RWPE2 (cell line): Measurements from ENCODE around the gene CLDN11.

Experiments used
- ATAC-seq: fragments of 200-7000 bp; cut with Tn5 transposase; 3 replicates; pipeline ENCODE4 v1.9.1; 2021; ENCODE audit warnings: low read depth
- DNase-seq: peaks from one replicate; pipeline ENCODE4 v3.0.0-alpha.2; 2020; ENCODE audit warnings: low spot score
- H3K27ac ChIP-seq: fragments of 450-650 bp; 2 replicates; pipeline ENCODE4 v1.5.1; 2017; ENCODE audit warnings: mild to moderate bottlenecking; ENCODE audit not compliant: poor library complexity, severe bottlenecking
- H3K27me3 ChIP-seq: fragments of 250-450 bp; sonication (Bioruptor Pico); 2 replicates; pipeline ENCODE4 v1.5.1; 2021; ENCODE audit warnings: mild to moderate bottlenecking, moderate library complexity; ENCODE audit not compliant: insufficient read depth, poor library complexity, severe bottlenecking
- H3K36me3 ChIP-seq: fragments of 250-450 bp; sonication (Bioruptor Pico); 2 replicates; pipeline ENCODE4 v1.5.1; 2020; ENCODE audit warnings: low read depth, mild to moderate bottlenecking, moderate library complexity
- H3K4me1 ChIP-seq: fragments of 250-450 bp; sonication (Bioruptor Pico); 2 replicates; pipeline ENCODE4 v1.5.1; 2021; ENCODE audit warnings: mild to moderate bottlenecking, moderate library complexity; ENCODE audit not compliant: insufficient read depth, poor library complexity, severe bottlenecking
- H3K4me3 ChIP-seq: fragments of 250-450 bp; sonication (Bioruptor Pico); 2 replicates; pipeline ENCODE4 v1.5.1; 2021; ENCODE audit warnings: mild to moderate bottlenecking, moderate library complexity; ENCODE audit not compliant: severe bottlenecking
- H3K9me3 ChIP-seq: fragments of 250-450 bp; sonication (Bioruptor Pico); 2 replicates; pipeline ENCODE4 v1.5.1; 2021; ENCODE audit warnings: mild to moderate bottlenecking, moderate library complexity; ENCODE audit not compliant: severe bottlenecking
- CTCF ChIP-seq: fragments of 450-650 bp; IDR thresholded peaks from one replicate; pipeline ENCODE4 v1.5.1; 2017; ENCODE audit warnings: mild to moderate bottlenecking, moderate library complexity; ENCODE audit not compliant: poor library complexity, severe bottlenecking

Gene CLDN11

GRCh38 chr3:170432416-170432815, 13.7 kb downstream of the CLDN11 start:
- Histone ChIP-seq H3K27ac (no peak overlapping the region), H3K27me3 (no peaks in the 10 kb centered on the region), H3K9me3 (no peaks in the 10 kb centered on the region), H3K4me1 (no peaks in the 10 kb centered on the region), H3K4me3 (no peak overlapping the region), H3K36me3 (no peaks in the 10 kb centered on the region)
- no peak for DNase-seq
- no peak for TF ChIP-seq CTCF
- no peak for ATAC-seq

- no peak for TF ChIP-seq CTCF
- no peaks in the 10 kb centered on the region for H3K9me3 ChIP-seq
- H3K4me1 ChIP-seq = no peaks in the 10 kb centered on the region
- ATAC-seq (no peak), DNase-seq (no peak)
- no peak overlapping the region for H3K27ac ChIP-seq
- H3K36me3 ChIP-seq = no peaks in the 10 kb centered on the region
- no peak overlapping the region for H3K4me3 ChIP-seq
- no peaks in the 10 kb centered on the region for H3K27me3 ChIP-seq
Observed at GRCh38 chr3:170436697-170437096, 18.0 kb downstream of the CLDN11 start.

GRCh38 chr3:170437176-170437575, 18.5 kb downstream of the CLDN11 start:
- Histone ChIP-seq H3K27me3 (no peaks in the 10 kb centered on the region), H3K36me3 (no peaks in the 10 kb centered on the region), H3K9me3 (no peaks in the 10 kb centered on the region), H3K27ac (no peak overlapping the region), H3K4me1 (no peaks in the 10 kb centered on the region), H3K4me3 (no peak overlapping the region)
- ATAC-seq (no peak), DNase-seq (no peak)
- no peak for TF ChIP-seq CTCF

- H3K27ac ChIP-seq = no peak overlapping the region
- no peak for TF ChIP-seq CTCF
- no peak for ATAC-seq
Observed at GRCh38 chr3:170437696-170438407, 19.2 kb downstream of the CLDN11 start.

GRCh38 chr3:170438836-170439235, 20.2 kb downstream of the CLDN11 start:
- H3K9me3 ChIP-seq = no peaks in the 10 kb centered on the region
- H3K4me3 ChIP-seq = no peak overlapping the region
- ATAC-seq (no peak), DNase-seq (no peak)
- no peaks in the 10 kb centered on the region for H3K27me3 ChIP-seq
- H3K27ac ChIP-seq = no peak overlapping the region
- H3K36me3 ChIP-seq = no peaks in the 10 kb centered on the region
- TF ChIP-seq CTCF = no peak
- no peaks in the 10 kb centered on the region for H3K4me1 ChIP-seq

More at GRCh38 chr3:170437696-170438407, 19.2 kb downstream of the CLDN11 start:
- H3K9me3 ChIP-seq = no peaks in the 10 kb centered on the region
- DNase-seq = no peak
- no peak overlapping the region for H3K4me3 ChIP-seq
- no peaks in the 10 kb centered on the region for H3K27me3 ChIP-seq
- no peaks in the 10 kb centered on the region for H3K4me1 ChIP-seq
- no peaks in the 10 kb centered on the region for H3K36me3 ChIP-seq
